Aortic smooth muscle cell (primary cell): ENCODE measurements around the gene SMU1. TPM values are rescaled to one million over a fixed set of nuclear protein-coding genes. Genes with fewer than 3 reads are reported as not detected.

Source experiments
- total RNA-seq: library from RNA; depleted of rRNA; stranded (reverse); fragments of >200 nt; gene quantifications from 2 replicates; pipeline ENCODE4 v1.2.3, GENCODE V29; 2014

SMU1 gene
- total RNA-seq: 35.6 and 36.9 TPM in 2 replicates

DNA sequence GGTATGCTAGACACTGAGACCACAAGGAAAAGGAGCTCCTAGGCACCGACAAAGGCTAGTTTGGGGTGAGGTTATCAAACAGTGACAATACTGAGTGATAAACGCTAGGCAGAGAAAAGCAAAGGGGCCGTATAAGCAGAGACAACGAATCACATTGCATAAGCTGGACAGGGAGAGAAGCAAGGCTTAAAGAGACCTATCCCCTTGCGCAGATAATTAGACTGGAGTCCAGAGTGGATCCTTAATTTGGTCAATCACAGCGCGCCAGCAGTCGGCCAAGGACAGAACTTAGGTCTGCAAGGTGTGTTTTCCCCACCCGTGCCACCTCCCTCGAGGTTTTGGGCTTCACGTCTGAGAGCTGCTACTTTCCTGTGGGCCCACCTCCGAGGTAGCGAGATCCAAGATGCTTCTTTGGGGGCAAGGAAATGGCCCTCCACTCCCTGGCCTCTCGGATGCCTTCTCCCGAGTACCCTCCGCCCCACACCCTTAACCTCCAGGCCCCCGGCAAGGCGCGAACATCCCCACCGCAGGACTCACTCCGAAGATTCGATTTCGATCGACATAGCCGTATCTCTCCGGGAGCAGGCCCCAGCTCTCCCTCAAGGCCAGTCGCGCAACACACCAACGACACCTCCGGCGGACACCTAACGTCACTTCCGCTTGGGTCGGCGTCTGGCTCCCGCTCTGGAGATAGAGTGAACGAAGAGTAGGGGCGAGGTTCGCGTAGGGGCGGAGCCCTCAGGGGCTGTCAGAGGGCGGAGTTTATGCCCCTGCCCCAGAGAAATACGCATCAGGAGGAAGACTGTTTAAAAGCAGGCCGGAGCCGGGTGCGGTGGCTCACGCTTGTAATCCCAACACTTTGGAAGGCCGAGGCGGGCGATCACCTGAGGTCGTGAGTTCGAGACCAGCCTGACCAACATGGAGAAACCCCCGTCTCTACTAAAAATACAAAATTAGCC, at the start of gene SMU1:
TSS of gene SMU1 (minus strand) at position 629 of the 959 bp plus-strand sequence. CDS start at position 563, 66 bp downstream.

DNA sequence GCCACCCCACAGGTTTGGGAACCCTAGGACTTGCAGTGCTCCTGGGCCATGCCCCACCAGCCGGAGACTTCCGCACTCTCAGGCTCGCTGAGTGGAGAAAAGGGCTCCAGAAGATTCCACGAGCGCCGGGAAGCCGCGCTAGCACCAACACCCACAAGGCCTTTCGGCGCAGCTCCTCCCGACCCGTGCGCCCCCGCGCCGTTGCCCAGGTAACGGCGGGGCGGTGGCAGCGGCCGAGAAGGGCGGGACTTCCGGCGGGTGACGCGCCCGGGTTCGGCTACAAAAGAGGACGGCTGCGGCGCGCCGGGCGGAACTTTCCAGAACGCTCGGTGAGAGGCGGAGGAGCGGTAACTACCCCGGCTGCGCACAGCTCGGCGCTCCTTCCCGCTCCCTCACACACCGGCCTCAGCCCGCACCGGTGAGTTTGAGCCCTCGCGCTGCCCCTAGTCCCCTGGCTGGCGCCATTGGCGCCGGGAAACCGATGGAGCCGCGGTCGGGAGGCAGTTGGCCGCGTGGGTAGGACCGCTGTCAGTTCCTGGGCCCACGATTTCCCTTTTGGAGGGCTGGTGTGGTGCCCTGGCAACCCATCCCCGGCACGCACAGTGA, 51.4 kb downstream of the SMU1 start, which contains the start of gene DNAJA1:
TSS of gene DNAJA1 (plus strand) at position 308 of the 606 bp plus-strand sequence. CDS start 1,212 bp downstream, outside the sequence.

Other genes starting within 250 kb of the SMU1 start
- 41.4 and 41.7 TPM in 2 replicates for gene APTX, start 75.0 kb downstream of the SMU1 start, total RNA-seq
- 86.1 and 105 TPM in 2 replicates for gene DNAJA1, start 51.4 kb downstream of the SMU1 start, total RNA-seq
- 14.9 and 23.6 TPM in 2 replicates for gene B4GALT1, start 90.7 kb upstream of the SMU1 start, total RNA-seq
- gene SPINK4, start 163.5 kb upstream of the SMU1 start, total RNA-seq: not detected in 2 replicates
- gene BAG1, start 188.0 kb upstream of the SMU1 start, total RNA-seq: 29.8 and 30.3 TPM in 2 replicates
- 135 and 137 TPM in 2 replicates for gene CHMP5, start 188.4 kb upstream of the SMU1 start, total RNA-seq
- 19.9 and 24.0 TPM in 2 replicates for gene NFX1, start 213.8 kb upstream of the SMU1 start, total RNA-seq